ENCODE data around the gene ZNF503. TPM values are rescaled to one million over a fixed set of nuclear protein-coding genes. Genes with fewer than 3 reads are reported as not detected.

The ZNF503 gene
- total RNA-seq, 1 experiment from 2014 or later: 2.8 TPM

GRCh38 chr10:75432176-75432575 lies 30.6 kb upstream of the ZNF503 start:
- DNase-seq (ENCODE audit: low read depth): no peak

GRCh38 chr10:75431180-75432111 lies 29.9 kb upstream of the ZNF503 start, which contains the start of gene LRMDA:
Gene LRMDA (plus strand): TSS chr10:75431624.
- no peak for DNase-seq (ENCODE audit: low read depth)

- no peak for DNase-seq (ENCODE audit: low read depth)
Observed at GRCh38 chr10:75430000-75430763, 28.6 kb upstream of the ZNF503 start.

GRCh38 chr10:75429159-75429827 lies 27.7 kb upstream of the ZNF503 start:
- DNase-seq (ENCODE audit: low read depth): no peak

- DNase-seq (ENCODE audit: low read depth): peak; percentile 72
Observed at GRCh38 chr10:75428434-75429158, 27.0 kb upstream of the ZNF503 start.

GRCh38 chr10:75427951-75428350 lies 26.4 kb upstream of the ZNF503 start:
- DNase-seq (ENCODE audit: low read depth): no peak

- DNase-seq (ENCODE audit: low read depth): no peak
Observed at GRCh38 chr10:75426880-75427279, 25.3 kb upstream of the ZNF503 start.

- no peak for DNase-seq (ENCODE audit: low read depth)
Observed at GRCh38 chr10:75425291-75426079, 23.9 kb upstream of the ZNF503 start.

GRCh38 chr10:75424571-75424970 lies 23.0 kb upstream of the ZNF503 start:
- no peak for DNase-seq (ENCODE audit: low read depth)

GRCh38 chr10:75422913-75423312 lies 21.3 kb upstream of the ZNF503 start:
- DNase-seq (ENCODE audit: low read depth): no peak

- no peak for DNase-seq (ENCODE audit: low read depth)
Observed at GRCh38 chr10:75418712-75419111, 17.1 kb upstream of the ZNF503 start.

- DNase-seq (ENCODE audit: low read depth): no peak
Observed at GRCh38 chr10:75418293-75418692, 16.7 kb upstream of the ZNF503 start.

GRCh38 chr10:75417522-75417927 lies 16.0 kb upstream of the ZNF503 start:
- DNase-seq (ENCODE audit: low read depth): no peak

GRCh38 chr10:75414527-75414926 lies 13.0 kb upstream of the ZNF503 start:
- no peak for DNase-seq (ENCODE audit: low read depth)

- DNase-seq (ENCODE audit: low read depth): no peak
Observed at GRCh38 chr10:75410132-75411005, 8.8 kb upstream of the ZNF503 start.

- no peak for DNase-seq (ENCODE audit: low read depth)
Observed at GRCh38 chr10:75408911-75409885, 7.6 kb upstream of the ZNF503 start.

GRCh38 chr10:75408509-75408875 lies 6.9 kb upstream of the ZNF503 start:
- DNase-seq (ENCODE audit: low read depth): no peak
